Measurements from ENCODE around the gene CEACAM5.
"Not testable (repeated sequence)": the region's sequence is repeated elsewhere in the genome, so short reads cannot be mapped to it uniquely, and the experiment has no call there.

Gene CEACAM5

GRCh38 chr19:41740415-41741243, 32.2 kb downstream of the CEACAM5 start:
- DNase-seq (ENCODE audit: low read depth, low spot score), result no peak

- no peak for DNase-seq (ENCODE audit: low read depth, low spot score)
Measured at GRCh38 chr19:41741244-41741554, 32.8 kb downstream of the CEACAM5 start.

- DNase-seq (ENCODE audit: low read depth, low spot score), result no peak
Measured at GRCh38 chr19:41744850-41745249, 36.4 kb downstream of the CEACAM5 start.

- DNase-seq (ENCODE audit: low read depth, low spot score), result no peak
Measured at GRCh38 chr19:41745756-41746155, 37.3 kb downstream of the CEACAM5 start.

GRCh38 chr19:41746593-41747227, 38.3 kb downstream of the CEACAM5 start:
- DNase-seq (ENCODE audit: low read depth, low spot score), result peak; percentile 48

- DNase-seq (ENCODE audit: low read depth, low spot score), result no peak
Measured at GRCh38 chr19:41748012-41748411, 39.6 kb downstream of the CEACAM5 start.

GRCh38 chr19:41750248-41751134, 42.1 kb downstream of the CEACAM5 start:
- DNase-seq (ENCODE audit: low read depth, low spot score), result not testable (repeated sequence)

- peak; percentile 13 for DNase-seq (ENCODE audit: low read depth, low spot score)
Measured at GRCh38 chr19:41753159-41753558, 44.7 kb downstream of the CEACAM5 start.

GRCh38 chr19:41753936-41754529, 45.6 kb downstream of the CEACAM5 start:
- peak; percentile 33 for DNase-seq (ENCODE audit: low read depth, low spot score)

GRCh38 chr19:41755328-41755913, 47.0 kb downstream of the CEACAM5 start, which contains the start of gene CEACAM6:
Gene CEACAM6 (plus strand): TSS chr19:41755530. CDS start chr19:41755639, 109 bp downstream.
- no peak for DNase-seq (ENCODE audit: low read depth, low spot score)

GRCh38 chr19:41758846-41759245, 50.4 kb downstream of the CEACAM5 start:
- DNase-seq (ENCODE audit: low read depth, low spot score), result no peak

GRCh38 chr19:41767115-41767514, 58.7 kb downstream of the CEACAM5 start:
- DNase-seq (ENCODE audit: low read depth, low spot score), result no peak

GRCh38 chr19:41768105-41768504, 59.7 kb downstream of the CEACAM5 start:
- DNase-seq (ENCODE audit: low read depth, low spot score), result not testable (repeated sequence)

GRCh38 chr19:41769608-41770007, 61.2 kb downstream of the CEACAM5 start:
- no peak for DNase-seq (ENCODE audit: low read depth, low spot score)

- no peak for DNase-seq (ENCODE audit: low read depth, low spot score)
Measured at GRCh38 chr19:41771410-41771809, 63.0 kb downstream of the CEACAM5 start.

- no peak for DNase-seq (ENCODE audit: low read depth, low spot score)
Measured at GRCh38 chr19:41774515-41774980, 66.1 kb downstream of the CEACAM5 start.

- DNase-seq (ENCODE audit: low read depth, low spot score), result no peak
Measured at GRCh38 chr19:41776700-41777099, 68.3 kb downstream of the CEACAM5 start.

All from astrocyte of the hippocampus (primary cell).